AG10803 (cell line): Measurements from ENCODE around the gene HDAC1.

Source experiments
- DNase-seq: peaks from one replicate; pipeline ENCODE4 v3.0.0; 2010; ENCODE audit warnings: low read depth
- H3K4me3 ChIP-seq: 2 replicates; pipeline ENCODE4 v1.5.1; 2011; ENCODE audit warnings: mild to moderate bottlenecking, low read length, control low read depth
- TF ChIP-seq, protein P1 (sequence below): conservative IDR thresholded peaks from 2 replicates; pipeline ENCODE4 v1.5.1; 2011; ENCODE audit warnings: mild to moderate bottlenecking, low read length, control low read depth, inconsistent platforms

HDAC1 gene

DNA sequence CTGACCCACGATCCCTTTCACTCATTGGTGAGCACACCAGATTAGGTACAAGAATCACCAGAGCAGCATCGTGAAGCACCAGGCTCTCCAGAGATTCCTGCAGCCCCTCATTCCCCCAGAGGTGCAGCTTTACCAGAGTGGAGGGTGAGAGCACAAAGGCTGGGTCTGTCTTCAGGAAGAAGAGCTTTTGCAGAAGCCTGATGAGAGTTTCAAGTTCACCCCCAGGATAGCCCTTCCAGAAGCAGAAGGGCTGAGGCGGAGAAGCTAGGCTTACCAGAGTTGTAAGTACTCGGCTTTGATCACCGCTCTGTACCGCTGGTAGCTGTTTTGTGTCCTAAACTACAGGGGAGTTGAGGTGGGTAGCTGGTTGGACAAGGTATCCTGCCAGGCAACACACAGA is 73.6 kb downstream of the HDAC1 start:
- DNase-seq, result no peak
- H3K4me3 ChIP-seq, result no peak overlapping the region
- TF ChIP-seq, protein P1, sequence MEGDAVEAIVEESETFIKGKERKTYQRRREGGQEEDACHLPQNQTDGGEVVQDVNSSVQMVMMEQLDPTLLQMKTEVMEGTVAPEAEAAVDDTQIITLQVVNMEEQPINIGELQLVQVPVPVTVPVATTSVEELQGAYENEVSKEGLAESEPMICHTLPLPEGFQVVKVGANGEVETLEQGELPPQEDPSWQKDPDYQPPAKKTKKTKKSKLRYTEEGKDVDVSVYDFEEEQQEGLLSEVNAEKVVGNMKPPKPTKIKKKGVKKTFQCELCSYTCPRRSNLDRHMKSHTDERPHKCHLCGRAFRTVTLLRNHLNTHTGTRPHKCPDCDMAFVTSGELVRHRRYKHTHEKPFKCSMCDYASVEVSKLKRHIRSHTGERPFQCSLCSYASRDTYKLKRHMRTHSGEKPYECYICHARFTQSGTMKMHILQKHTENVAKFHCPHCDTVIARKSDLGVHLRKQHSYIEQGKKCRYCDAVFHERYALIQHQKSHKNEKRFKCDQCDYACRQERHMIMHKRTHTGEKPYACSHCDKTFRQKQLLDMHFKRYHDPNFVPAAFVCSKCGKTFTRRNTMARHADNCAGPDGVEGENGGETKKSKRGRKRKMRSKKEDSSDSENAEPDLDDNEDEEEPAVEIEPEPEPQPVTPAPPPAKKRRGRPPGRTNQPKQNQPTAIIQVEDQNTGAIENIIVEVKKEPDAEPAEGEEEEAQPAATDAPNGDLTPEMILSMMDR, result no peak

- H3K4me3 ChIP-seq, result no peak overlapping the region
Measured at GRCh38 chr1:32367912-32368635, 76.2 kb downstream of the HDAC1 start.

DNA sequence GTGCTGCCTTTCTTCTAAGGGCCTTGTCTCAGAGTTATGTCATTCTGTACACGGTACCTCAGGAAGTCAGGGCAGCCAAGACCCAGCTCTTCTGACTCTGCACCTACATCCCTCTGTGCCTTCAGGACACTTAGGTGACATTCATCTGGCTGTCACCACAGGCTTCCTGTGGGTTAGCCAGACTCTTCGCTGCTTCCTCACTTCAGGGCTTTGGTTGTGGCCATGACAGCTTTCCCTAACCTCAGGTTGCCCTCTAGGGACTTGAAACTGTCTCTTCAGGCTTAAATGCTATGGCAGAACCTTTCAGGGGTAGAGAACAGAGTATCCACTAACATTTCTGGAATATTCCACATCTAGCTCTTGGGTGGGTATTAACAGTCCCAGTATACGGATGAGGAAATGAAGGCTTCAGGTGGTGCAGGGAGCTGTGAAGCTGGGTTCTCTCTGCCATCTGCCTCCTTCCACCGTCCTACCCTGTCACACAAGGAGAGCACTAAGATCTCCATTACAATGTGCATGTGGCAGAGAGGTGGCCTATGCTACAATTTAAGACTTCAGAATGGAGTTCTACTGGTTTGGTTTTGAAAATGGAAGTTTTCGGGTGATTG is 80.4 kb downstream of the HDAC1 start:
- no peak overlapping the region for H3K4me3 ChIP-seq
- TF ChIP-seq, protein P1, result no peak
- no peak for DNase-seq

More at GRCh38 chr1:32367912-32368635, 76.2 kb downstream of the HDAC1 start:
- TF ChIP-seq, protein P1, result no peak
- no peak for DNase-seq

DNA sequence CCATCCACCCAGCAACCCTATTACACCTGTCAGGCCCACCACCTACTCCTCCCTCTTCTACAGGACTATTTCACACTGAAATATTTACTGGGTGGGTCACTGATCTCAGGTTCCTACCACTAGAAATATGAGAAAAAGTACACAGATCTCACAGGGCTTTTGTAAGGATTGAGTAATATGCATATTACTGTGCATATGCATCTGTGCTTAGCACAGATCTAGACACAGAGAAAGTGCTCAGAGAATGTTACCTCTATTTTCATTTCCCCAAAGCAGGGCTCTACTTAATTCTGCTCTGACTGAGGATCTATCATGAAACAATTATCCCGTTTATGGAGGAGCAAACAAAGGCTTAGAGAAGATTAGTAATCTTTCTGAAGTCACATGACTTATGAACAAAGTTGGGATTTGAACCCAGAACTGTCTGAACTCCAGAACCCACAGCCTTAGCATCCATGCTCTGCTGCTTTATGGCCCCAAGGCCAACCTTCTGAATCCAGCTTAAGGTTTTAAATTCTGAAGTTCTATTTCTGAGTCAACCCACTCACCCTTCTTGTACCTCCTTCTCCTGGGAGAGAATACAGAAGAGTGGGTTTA is 82.2 kb downstream of the HDAC1 start:
- H3K4me3 ChIP-seq, result no peak overlapping the region
- no peak for DNase-seq
- TF ChIP-seq, protein P1, result no peak

- TF ChIP-seq, protein P1, result no peak
- no peak for DNase-seq
- H3K4me3 ChIP-seq, result no peak overlapping the region
Measured at GRCh38 chr1:32376199-32376598, 84.3 kb downstream of the HDAC1 start.

DNA sequence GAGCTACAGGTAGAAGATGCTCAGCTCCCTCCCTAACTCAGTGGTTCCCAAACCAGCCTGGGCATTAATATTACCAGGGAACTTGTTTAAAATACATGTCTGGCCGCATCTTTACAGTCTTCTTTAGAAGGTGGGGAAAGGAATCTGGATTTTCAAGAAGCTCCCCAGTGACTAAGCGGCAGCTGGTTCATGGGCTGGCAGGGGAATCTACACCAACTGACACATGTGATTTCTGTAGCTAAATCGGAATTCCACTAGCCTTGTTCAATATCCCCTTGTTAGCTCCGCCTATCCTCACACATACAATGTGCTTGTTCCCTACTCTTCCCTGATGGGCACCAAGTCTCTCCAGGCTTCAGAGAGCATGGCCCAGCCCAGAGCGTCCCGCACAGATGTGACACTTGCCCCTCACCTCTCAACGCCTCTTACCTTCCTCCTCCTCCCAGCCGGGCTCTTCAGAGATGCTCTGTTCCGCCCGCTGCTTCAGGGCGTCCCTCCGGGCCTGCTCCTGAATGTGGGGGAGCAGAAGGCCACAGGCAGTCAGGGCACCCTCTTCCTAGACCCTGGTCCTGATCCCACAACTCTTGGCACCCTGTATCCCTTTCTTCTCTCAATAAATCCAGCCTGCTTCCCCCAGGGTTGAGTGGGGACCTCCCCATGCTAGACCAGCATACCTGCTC is 85.8 kb downstream of the HDAC1 start:
- no peak for DNase-seq
- no peak overlapping the region for H3K4me3 ChIP-seq
- TF ChIP-seq, protein P1, result no peak
